Stomach (tissue), 4 donors: ENCODE results near the gene SLC1A1.

Source experiments
- EP300 ChIP-seq: sonication (generic); formaldehyde crosslinking; IDR thresholded peaks from one replicate; pipeline ENCODE4 v1.6.1; 2017; ENCODE audit warnings: antibody characterized with exemption
- POLR2A ChIP-seq, 4 donors: fragments of 450-650 bp; IDR thresholded peaks; one replicate each; pipeline ENCODE4 v1.6.1; 2016; ENCODE audit warnings: antibody characterized with exemption in 4 of 4, control low read depth in 2 of 4, mild to moderate bottlenecking in 1 of 4, moderate library complexity in 1 of 4
- POLR2AphosphoS5 ChIP-seq, 3 donors: sonication (generic); formaldehyde crosslinking; IDR thresholded peaks; one replicate each; pipeline ENCODE4 v1.6.1; 2016; ENCODE audit warnings: antibody characterized with exemption in 3 of 3
- TF ChIP-seq, protein P1 (sequence below), 7 experiments: fragments of 450-650 bp in 4 of 7; fragments of 200-600 bp in 3 of 7; sonication (generic) in 3 of 7; IDR thresholded peaks; one replicate each; pipeline ENCODE4 v1.5.1; 2016 to 2019; ENCODE audit warnings: antibody characterized with exemption in 7 of 7, control low read depth in 2 of 7, mild to moderate bottlenecking in 1 of 7

DNA sequence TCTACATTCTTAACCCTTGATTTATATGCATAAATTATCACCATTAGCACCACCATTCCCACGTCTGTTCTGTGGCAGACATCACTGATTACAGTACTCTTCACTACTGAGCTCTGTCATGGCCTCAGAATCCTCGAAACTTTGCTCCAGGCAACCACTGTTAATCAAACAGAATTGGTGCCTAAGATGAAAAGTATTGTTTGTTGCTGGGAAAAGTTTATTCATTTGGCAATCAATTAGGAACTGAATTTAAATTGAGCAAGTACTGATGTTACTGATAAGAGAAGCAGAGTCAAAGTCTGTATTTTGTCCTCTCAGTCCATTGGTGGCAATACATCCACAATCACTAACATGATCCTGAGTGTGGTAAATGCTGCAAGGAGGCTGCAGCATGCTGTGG lies 12.8 kb downstream of the SLC1A1 start:
- TF ChIP-seq, protein P1, sequence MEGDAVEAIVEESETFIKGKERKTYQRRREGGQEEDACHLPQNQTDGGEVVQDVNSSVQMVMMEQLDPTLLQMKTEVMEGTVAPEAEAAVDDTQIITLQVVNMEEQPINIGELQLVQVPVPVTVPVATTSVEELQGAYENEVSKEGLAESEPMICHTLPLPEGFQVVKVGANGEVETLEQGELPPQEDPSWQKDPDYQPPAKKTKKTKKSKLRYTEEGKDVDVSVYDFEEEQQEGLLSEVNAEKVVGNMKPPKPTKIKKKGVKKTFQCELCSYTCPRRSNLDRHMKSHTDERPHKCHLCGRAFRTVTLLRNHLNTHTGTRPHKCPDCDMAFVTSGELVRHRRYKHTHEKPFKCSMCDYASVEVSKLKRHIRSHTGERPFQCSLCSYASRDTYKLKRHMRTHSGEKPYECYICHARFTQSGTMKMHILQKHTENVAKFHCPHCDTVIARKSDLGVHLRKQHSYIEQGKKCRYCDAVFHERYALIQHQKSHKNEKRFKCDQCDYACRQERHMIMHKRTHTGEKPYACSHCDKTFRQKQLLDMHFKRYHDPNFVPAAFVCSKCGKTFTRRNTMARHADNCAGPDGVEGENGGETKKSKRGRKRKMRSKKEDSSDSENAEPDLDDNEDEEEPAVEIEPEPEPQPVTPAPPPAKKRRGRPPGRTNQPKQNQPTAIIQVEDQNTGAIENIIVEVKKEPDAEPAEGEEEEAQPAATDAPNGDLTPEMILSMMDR (IDR thresholded peaks at IDR 0.05), result no peak
- TF ChIP-seq POLR2AphosphoS5 (IDR thresholded peaks at IDR 0.05) (no peak), POLR2A (IDR thresholded peaks at IDR 0.05) (no peak), EP300 (no peak)
